GM23338 (cell line): ENCODE results near the gene DOCK1. TPM values are rescaled to one million over a fixed set of nuclear protein-coding genes. Genes with fewer than 3 reads are reported as not detected.

Experiments used
- ATAC-seq: fragments of 200-7000 bp; cut with Tn5 transposase; 3 replicates; pipeline ENCODE4 v1.9.1; 2020
- DNase-seq: peaks from one replicate; pipeline ENCODE4 v3.0.0-alpha.2; 2015; ENCODE audit warnings: low spot score
- H2AFZ ChIP-seq: fragments of 200-600 bp; sonication (generic); 2 replicates; pipeline ENCODE4 v1.8.0; 2016; ENCODE audit warnings: antibody characterized with exemption, mild to moderate bottlenecking, moderate library complexity
- H3F3A ChIP-seq: fragments of 200-600 bp; sonication (generic); replicated peaks from 2 replicates; pipeline ENCODE4 v1.8.0; 2017; ENCODE audit warnings: antibody characterized with exemption, mixed run types, low read depth
- H3K27ac ChIP-seq: fragments of 200-600 bp; sonication (generic); 2 replicates; pipeline ENCODE4 v1.6.1; 2016; ENCODE audit warnings: low read depth
- H3K27me3 ChIP-seq: fragments of 200-600 bp; sonication (generic); 2 replicates; pipeline ENCODE4 v1.8.0; 2016; ENCODE audit warnings: mild to moderate bottlenecking, mixed run types, moderate library complexity; ENCODE audit not compliant: insufficient read depth
- H3K36me3 ChIP-seq: fragments of 200-600 bp; sonication (generic); 2 replicates; pipeline ENCODE4 v1.8.0; 2016; ENCODE audit warnings: mild to moderate bottlenecking; ENCODE audit not compliant: insufficient read depth
- H3K4me1 ChIP-seq: fragments of 200-600 bp; sonication (generic); 2 replicates; pipeline ENCODE4 v1.8.0; 2016; ENCODE audit warnings: mild to moderate bottlenecking, moderate library complexity; ENCODE audit not compliant: insufficient read depth
- H3K4me2 ChIP-seq: fragments of 200-600 bp; sonication (generic); 2 replicates; pipeline ENCODE4 v1.7.1; 2017; ENCODE audit warnings: mixed run types
- H3K4me3 ChIP-seq: fragments of 200-600 bp; sonication (generic); 2 replicates; pipeline ENCODE4 v1.6.1; 2016; ENCODE audit warnings: mixed run types
- H3K79me2 ChIP-seq: fragments of 200-600 bp; sonication (generic); replicated peaks from 2 replicates; pipeline ENCODE4 v1.8.0; 2017; ENCODE audit warnings: mild to moderate bottlenecking; ENCODE audit not compliant: insufficient read depth
- H3K9me2 ChIP-seq: fragments of 200-600 bp; sonication (generic); 2 replicates; pipeline ENCODE4 v1.8.0; 2017; ENCODE audit not compliant: insufficient read depth
- H4K20me1 ChIP-seq: fragments of 200-600 bp; sonication (generic); replicated peaks from 2 replicates; pipeline ENCODE4 v1.8.0; 2017; ENCODE audit warnings: mild to moderate bottlenecking; ENCODE audit not compliant: insufficient read depth
- H3K27ac Mint-ChIP-seq: 2 replicates; pipeline ENCODE4 v1.8.0; 2020; ENCODE audit warnings: inconsistent platforms, mild to moderate bottlenecking, moderate library complexity, mixed read lengths
- H3K27me3 Mint-ChIP-seq: 3 replicates; pipeline ENCODE4 v1.8.0; 2022; ENCODE audit warnings: low read depth, mild to moderate bottlenecking, moderate library complexity, mixed read lengths, inconsistent platforms; ENCODE audit not compliant: insufficient read depth, poor library complexity
- H3K36me3 Mint-ChIP-seq: 3 replicates; pipeline ENCODE4 v1.8.0; 2021; ENCODE audit warnings: low read depth, mild to moderate bottlenecking, inconsistent platforms, moderate library complexity, mixed read lengths
- H3K4me1 Mint-ChIP-seq: 3 replicates; pipeline ENCODE4 v1.8.0; 2020; ENCODE audit warnings: mild to moderate bottlenecking, inconsistent platforms, mixed read lengths
- H3K4me3 Mint-ChIP-seq: 3 replicates; pipeline ENCODE4 v1.8.0; 2021; ENCODE audit warnings: moderate library complexity, mild to moderate bottlenecking, inconsistent platforms, mixed read lengths
- H3K9me3 Mint-ChIP-seq: 3 replicates; pipeline ENCODE4 v1.8.0; 2020; ENCODE audit warnings: moderate library complexity, mild to moderate bottlenecking, inconsistent platforms, mixed read lengths
- CREB1 ChIP-seq: fragments of 250-450 bp; sonication (Bioruptor Pico); IDR thresholded peaks from 2 replicates; pipeline ENCODE4 v1.5.0; 2020; ENCODE audit warnings: low read depth, mild to moderate bottlenecking, moderate library complexity
- EZH2 ChIP-seq: fragments of 200-600 bp; sonication (generic); IDR thresholded peaks from one replicate; pipeline ENCODE4 v1.8.0; 2017; ENCODE audit warnings: antibody characterized with exemption, mild to moderate bottlenecking, low read depth; ENCODE audit not compliant: unreplicated experiment
- EZH2phosphoT487 ChIP-seq: fragments of 200-600 bp; sonication (generic); IDR thresholded peaks from one replicate; pipeline ENCODE4 v1.8.1; 2018; ENCODE audit warnings: antibody characterized with exemption; ENCODE audit not compliant: unreplicated experiment
- JUNB ChIP-seq: IDR thresholded peaks from one replicate; pipeline ENCODE4 v1.6.1; 2016; ENCODE audit warnings: antibody characterized with exemption; ENCODE audit not compliant: unreplicated experiment
- NANOG ChIP-seq: IDR thresholded peaks from 2 replicates; pipeline ENCODE4 v1.6.1; 2016; ENCODE audit warnings: antibody characterized with exemption, borderline replicate concordance
- POLR2AphosphoS5 ChIP-seq: IDR thresholded peaks from 2 replicates; pipeline ENCODE4 v1.6.1; 2016; ENCODE audit warnings: antibody characterized with exemption, low read depth
- ZNF114 ChIP-seq: fragments of 250-450 bp; sonication (Bioruptor Pico); IDR thresholded peaks from 2 replicates; pipeline ENCODE4 v1.5.0; 2020; ENCODE audit warnings: mild to moderate bottlenecking, moderate library complexity
- ZNF331 ChIP-seq: fragments of 250-450 bp; sonication (Bioruptor Pico); IDR thresholded peaks from 2 replicates; pipeline ENCODE4 v1.5.0; 2020; ENCODE audit warnings: low read depth, mild to moderate bottlenecking, moderate library complexity
- polyA plus RNA-seq: library from polyadenylated mRNA; unstranded; fragments of >200 nt; fragmentation: Nextera tagmentation; extraction: Ambion mirVana; gene quantifications from 2 replicates; pipeline ENCODE4 v1.2.1, GENCODE V29; 2016
- total RNA-seq: library from RNA; depleted of rRNA; stranded (reverse); fragments of >200 nt; shearing (Covaris generic); gene quantifications from 2 replicates; pipeline ENCODE4 v1.2.3, GENCODE V29; 2014
- TF ChIP-seq, protein P1 (sequence below): fragments of 250-450 bp; sonication (Bioruptor Pico); IDR thresholded peaks from 2 replicates; pipeline ENCODE4 v1.5.0; 2020; ENCODE audit warnings: mild to moderate bottlenecking, moderate library complexity
- TF ChIP-seq, protein P2 (sequence below): IDR thresholded peaks from 2 replicates; pipeline ENCODE4 v1.6.1; 2016; ENCODE audit warnings: antibody characterized with exemption
- TF ChIP-seq, protein P3 (sequence below), 2 experiments: fragments of 200-600 bp in 1 of 2; sonication (generic) in 1 of 2; conservative IDR thresholded peaks; 2 replicates each; pipeline versions ENCODE4 v1.5.1 to v1.6.1; 2016 to 2017; ENCODE audit warnings: antibody characterized with exemption in 2 of 2, low read depth in 2 of 2, mild to moderate bottlenecking in 2 of 2, moderate library complexity in 1 of 2
- TF ChIP-seq, protein P4 (sequence below): IDR thresholded peaks from one replicate; pipeline ENCODE4 v1.6.1; 2018; ENCODE audit warnings: antibody characterized with exemption; ENCODE audit not compliant: unreplicated experiment

DOCK1 gene
- total and polyA plus RNA-seq, 2 experiments from 2014 or later, result 13.2 to 55.3 TPM

DNA sequence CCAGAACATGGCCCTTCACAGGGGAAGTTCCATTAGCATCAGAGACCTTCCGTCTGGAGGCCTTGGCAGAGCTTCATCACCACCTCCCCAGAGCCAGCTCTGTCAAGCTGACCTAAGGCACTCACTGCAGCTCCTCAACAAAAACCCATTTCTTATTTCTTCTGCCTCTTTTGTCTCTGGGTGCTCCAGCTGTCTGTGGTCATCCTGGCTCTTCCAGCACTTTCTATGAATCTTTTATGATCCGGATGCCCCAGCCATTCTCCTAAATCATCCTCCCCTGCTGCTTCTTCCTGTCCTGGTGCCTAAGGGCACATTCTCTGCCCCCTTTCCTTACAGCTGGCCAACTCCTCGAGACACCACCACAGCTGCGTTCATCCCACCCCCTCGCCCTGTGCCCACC is 462.9 kb downstream of the DOCK1 start (continued):
- TF ChIP-seq, protein P1, sequence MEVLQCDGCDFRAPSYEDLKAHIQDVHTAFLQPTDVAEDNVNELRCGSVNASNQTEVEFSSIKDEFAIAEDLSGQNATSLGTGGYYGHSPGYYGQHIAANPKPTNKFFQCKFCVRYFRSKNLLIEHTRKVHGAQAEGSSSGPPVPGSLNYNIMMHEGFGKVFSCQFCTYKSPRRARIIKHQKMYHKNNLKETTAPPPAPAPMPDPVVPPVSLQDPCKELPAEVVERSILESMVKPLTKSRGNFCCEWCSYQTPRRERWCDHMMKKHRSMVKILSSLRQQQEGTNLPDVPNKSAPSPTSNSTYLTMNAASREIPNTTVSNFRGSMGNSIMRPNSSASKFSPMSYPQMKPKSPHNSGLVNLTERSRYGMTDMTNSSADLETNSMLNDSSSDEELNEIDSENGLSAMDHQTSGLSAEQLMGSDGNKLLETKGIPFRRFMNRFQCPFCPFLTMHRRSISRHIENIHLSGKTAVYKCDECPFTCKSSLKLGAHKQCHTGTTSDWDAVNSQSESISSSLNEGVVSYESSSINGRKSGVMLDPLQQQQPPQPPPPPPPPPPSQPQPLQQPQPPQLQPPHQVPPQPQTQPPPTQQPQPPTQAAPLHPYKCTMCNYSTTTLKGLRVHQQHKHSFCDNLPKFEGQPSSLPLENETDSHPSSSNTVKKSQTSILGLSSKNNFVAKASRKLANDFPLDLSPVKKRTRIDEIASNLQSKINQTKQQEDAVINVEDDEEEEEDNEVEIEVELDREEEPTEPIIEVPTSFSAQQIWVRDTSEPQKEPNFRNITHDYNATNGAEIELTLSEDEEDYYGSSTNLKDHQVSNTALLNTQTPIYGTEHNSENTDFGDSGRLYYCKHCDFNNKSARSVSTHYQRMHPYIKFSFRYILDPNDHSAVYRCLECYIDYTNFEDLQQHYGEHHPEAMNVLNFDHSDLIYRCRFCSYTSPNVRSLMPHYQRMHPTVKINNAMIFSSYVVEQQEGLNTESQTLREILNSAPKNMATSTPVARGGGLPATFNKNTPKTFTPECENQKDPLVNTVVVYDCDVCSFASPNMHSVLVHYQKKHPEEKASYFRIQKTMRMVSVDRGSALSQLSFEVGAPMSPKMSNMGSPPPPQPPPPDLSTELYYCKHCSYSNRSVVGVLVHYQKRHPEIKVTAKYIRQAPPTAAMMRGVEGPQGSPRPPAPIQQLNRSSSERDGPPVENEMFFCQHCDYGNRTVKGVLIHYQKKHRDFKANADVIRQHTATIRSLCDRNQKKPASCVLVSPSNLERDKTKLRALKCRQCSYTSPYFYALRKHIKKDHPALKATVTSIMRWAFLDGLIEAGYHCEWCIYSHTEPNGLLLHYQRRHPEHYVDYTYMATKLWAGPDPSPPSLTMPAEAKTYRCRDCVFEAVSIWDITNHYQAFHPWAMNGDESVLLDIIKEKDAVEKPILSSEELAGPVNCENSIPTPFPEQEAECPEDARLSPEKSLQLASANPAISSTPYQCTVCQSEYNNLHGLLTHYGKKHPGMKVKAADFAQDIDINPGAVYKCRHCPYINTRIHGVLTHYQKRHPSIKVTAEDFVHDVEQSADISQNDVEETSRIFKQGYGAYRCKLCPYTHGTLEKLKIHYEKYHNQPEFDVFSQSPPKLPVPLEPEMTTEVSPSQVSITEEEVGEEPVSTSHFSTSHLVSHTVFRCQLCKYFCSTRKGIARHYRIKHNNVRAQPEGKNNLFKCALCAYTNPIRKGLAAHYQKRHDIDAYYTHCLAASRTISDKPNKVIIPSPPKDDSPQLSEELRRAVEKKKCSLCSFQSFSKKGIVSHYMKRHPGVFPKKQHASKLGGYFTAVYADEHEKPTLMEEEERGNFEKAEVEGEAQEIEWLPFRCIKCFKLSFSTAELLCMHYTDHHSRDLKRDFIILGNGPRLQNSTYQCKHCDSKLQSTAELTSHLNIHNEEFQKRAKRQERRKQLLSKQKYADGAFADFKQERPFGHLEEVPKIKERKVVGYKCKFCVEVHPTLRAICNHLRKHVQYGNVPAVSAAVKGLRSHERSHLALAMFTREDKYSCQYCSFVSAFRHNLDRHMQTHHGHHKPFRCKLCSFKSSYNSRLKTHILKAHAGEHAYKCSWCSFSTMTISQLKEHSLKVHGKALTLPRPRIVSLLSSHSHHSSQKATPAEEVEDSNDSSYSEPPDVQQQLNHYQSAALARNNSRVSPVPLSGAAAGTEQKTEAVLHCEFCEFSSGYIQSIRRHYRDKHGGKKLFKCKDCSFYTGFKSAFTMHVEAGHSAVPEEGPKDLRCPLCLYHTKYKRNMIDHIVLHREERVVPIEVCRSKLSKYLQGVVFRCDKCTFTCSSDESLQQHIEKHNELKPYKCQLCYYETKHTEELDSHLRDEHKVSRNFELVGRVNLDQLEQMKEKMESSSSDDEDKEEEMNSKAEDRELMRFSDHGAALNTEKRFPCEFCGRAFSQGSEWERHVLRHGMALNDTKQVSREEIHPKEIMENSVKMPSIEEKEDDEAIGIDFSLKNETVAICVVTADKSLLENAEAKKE, result no peak
- TF ChIP-seq, protein P2, sequence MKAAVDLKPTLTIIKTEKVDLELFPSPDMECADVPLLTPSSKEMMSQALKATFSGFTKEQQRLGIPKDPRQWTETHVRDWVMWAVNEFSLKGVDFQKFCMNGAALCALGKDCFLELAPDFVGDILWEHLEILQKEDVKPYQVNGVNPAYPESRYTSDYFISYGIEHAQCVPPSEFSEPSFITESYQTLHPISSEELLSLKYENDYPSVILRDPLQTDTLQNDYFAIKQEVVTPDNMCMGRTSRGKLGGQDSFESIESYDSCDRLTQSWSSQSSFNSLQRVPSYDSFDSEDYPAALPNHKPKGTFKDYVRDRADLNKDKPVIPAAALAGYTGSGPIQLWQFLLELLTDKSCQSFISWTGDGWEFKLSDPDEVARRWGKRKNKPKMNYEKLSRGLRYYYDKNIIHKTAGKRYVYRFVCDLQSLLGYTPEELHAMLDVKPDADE, result no peak
- no peak for TF ChIP-seq EZH2
- no peak for TF ChIP-seq EZH2phosphoT487
- TF ChIP-seq ZNF331 (CRISPR knock-in tag), result no peak

DNA sequence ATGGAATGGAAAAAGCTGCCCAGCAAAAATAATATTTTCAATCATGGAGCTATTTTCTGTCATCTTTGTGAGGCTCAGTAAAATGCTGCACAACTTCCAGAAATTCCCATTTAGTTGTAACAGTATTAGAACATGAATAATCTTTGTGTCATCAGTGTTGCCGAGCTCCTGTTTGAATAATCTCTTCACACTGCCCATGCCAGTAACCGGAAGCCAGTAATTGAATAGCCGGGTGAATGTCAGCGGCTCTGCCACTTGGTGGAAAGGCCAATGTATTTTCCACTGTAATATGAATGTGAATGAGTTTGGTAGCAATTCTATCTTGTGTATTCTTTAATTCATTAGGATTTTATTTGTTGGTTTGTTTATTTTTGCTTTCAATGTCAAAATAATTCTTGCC is 463.7 kb downstream of the DOCK1 start:
- Histone ChIP-seq H3K36me3 (no peaks in the 10 kb centered on the region), H3K4me2 (no peak overlapping the region), H3K27me3 (no peaks in the 10 kb centered on the region), H3K4me3 (no peak overlapping the region), H3K4me1 (no peaks in the 10 kb centered on the region), H4K20me1 (no peaks in the 10 kb centered on the region; the same call in 1 of the 2 replicates), H3F3A (no peaks in the 10 kb centered on the region), H2AFZ (no peak overlapping the region), H3K9me2 (no peaks in the 10 kb centered on the region), H3K27ac (no peak overlapping the region), H3K79me2 (no peaks in the 10 kb centered on the region)
- H3K36me3 Mint-ChIP-seq, result no peaks in the 10 kb centered on the region
- H3K27me3 Mint-ChIP-seq, result no peaks in the 10 kb centered on the region
- H3K4me1 Mint-ChIP-seq, result no peaks in the 10 kb centered on the region; the same call in 2 of the 3 replicates
- H3K27ac Mint-ChIP-seq, result no peak overlapping the region
- DNase-seq (no peak), ATAC-seq (no peak)
- no peaks in the 10 kb centered on the region for H3K9me3 Mint-ChIP-seq
- H3K4me3 Mint-ChIP-seq, result no peak overlapping the region
- TF ChIP-seq, protein P3, sequence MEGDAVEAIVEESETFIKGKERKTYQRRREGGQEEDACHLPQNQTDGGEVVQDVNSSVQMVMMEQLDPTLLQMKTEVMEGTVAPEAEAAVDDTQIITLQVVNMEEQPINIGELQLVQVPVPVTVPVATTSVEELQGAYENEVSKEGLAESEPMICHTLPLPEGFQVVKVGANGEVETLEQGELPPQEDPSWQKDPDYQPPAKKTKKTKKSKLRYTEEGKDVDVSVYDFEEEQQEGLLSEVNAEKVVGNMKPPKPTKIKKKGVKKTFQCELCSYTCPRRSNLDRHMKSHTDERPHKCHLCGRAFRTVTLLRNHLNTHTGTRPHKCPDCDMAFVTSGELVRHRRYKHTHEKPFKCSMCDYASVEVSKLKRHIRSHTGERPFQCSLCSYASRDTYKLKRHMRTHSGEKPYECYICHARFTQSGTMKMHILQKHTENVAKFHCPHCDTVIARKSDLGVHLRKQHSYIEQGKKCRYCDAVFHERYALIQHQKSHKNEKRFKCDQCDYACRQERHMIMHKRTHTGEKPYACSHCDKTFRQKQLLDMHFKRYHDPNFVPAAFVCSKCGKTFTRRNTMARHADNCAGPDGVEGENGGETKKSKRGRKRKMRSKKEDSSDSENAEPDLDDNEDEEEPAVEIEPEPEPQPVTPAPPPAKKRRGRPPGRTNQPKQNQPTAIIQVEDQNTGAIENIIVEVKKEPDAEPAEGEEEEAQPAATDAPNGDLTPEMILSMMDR (conservative IDR thresholded peaks at IDR 0.05; ENCODE audit: low read depth in 2 of 2), result no peak
- TF ChIP-seq, protein P2, result no peak
- TF ChIP-seq ZNF331 (CRISPR knock-in tag) (no peak), ZNF114 (CRISPR knock-in tag) (no peak), JUNB (no peak), POLR2AphosphoS5 (no peak), EZH2phosphoT487 (no peak), CREB1 (no peak), NANOG (no peak)
- TF ChIP-seq, protein P4, sequence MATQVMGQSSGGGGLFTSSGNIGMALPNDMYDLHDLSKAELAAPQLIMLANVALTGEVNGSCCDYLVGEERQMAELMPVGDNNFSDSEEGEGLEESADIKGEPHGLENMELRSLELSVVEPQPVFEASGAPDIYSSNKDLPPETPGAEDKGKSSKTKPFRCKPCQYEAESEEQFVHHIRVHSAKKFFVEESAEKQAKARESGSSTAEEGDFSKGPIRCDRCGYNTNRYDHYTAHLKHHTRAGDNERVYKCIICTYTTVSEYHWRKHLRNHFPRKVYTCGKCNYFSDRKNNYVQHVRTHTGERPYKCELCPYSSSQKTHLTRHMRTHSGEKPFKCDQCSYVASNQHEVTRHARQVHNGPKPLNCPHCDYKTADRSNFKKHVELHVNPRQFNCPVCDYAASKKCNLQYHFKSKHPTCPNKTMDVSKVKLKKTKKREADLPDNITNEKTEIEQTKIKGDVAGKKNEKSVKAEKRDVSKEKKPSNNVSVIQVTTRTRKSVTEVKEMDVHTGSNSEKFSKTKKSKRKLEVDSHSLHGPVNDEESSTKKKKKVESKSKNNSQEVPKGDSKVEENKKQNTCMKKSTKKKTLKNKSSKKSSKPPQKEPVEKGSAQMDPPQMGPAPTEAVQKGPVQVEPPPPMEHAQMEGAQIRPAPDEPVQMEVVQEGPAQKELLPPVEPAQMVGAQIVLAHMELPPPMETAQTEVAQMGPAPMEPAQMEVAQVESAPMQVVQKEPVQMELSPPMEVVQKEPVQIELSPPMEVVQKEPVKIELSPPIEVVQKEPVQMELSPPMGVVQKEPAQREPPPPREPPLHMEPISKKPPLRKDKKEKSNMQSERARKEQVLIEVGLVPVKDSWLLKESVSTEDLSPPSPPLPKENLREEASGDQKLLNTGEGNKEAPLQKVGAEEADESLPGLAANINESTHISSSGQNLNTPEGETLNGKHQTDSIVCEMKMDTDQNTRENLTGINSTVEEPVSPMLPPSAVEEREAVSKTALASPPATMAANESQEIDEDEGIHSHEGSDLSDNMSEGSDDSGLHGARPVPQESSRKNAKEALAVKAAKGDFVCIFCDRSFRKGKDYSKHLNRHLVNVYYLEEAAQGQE, result no peak
